GM06990 (cell line): Measurements from ENCODE around the gene TGFBR3.

Experiments used
- DNase-seq: peaks from one replicate; pipeline ENCODE4 v3.0.0-alpha.2; 2011; ENCODE audit not compliant: insufficient read length; ENCODE audit errors: extremely low read depth
- H3K27me3 ChIP-seq: replicated peaks from 2 replicates; pipeline ENCODE4 v1.6.0; 2011; ENCODE audit warnings: low read length; ENCODE audit not compliant: control insufficient read depth, insufficient read depth
- H3K36me3 ChIP-seq: 2 replicates; pipeline ENCODE4 v1.5.1; 2011; ENCODE audit warnings: low read length; ENCODE audit not compliant: control insufficient read depth, insufficient read depth
- H3K4me3 ChIP-seq: replicated peaks from 2 replicates; pipeline ENCODE4 v1.5.1; 2011; ENCODE audit warnings: low read depth, mild to moderate bottlenecking, control low read depth, low read length
- TF ChIP-seq, protein P1 (sequence below): IDR thresholded peaks from 2 replicates; pipeline ENCODE4 v1.5.1; 2011; ENCODE audit warnings: low read length, control low read depth, mild to moderate bottlenecking, inconsistent platforms; ENCODE audit not compliant: insufficient read depth, poor library complexity, severe bottlenecking

TGFBR3 gene

DNA sequence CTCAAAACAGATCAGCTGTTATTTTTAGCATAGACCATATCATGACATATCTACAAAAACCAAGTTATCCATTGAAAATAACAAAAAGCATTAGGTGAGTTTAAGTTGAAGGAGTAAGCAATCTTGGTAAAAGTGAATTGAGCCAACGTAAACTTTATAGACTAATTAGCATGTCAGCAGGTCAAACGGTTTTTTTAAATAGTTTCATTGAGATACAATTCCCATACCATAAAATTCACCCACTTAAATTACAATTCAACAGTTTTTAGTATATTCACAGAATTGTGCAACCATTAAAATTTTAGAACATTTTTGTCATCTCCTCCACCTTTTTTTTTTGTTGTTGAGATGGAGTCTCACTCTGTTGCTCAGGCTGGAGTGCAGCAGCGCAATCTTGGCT lies 92.1 kb downstream of the TGFBR3 start:
- TF ChIP-seq, protein P1, sequence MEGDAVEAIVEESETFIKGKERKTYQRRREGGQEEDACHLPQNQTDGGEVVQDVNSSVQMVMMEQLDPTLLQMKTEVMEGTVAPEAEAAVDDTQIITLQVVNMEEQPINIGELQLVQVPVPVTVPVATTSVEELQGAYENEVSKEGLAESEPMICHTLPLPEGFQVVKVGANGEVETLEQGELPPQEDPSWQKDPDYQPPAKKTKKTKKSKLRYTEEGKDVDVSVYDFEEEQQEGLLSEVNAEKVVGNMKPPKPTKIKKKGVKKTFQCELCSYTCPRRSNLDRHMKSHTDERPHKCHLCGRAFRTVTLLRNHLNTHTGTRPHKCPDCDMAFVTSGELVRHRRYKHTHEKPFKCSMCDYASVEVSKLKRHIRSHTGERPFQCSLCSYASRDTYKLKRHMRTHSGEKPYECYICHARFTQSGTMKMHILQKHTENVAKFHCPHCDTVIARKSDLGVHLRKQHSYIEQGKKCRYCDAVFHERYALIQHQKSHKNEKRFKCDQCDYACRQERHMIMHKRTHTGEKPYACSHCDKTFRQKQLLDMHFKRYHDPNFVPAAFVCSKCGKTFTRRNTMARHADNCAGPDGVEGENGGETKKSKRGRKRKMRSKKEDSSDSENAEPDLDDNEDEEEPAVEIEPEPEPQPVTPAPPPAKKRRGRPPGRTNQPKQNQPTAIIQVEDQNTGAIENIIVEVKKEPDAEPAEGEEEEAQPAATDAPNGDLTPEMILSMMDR, result no peak
- no peak for DNase-seq
- H3K27me3 ChIP-seq, result no peaks in the 10 kb centered on the region
- no peaks in the 10 kb centered on the region for H3K36me3 ChIP-seq
- H3K4me3 ChIP-seq, result no peak overlapping the region

DNA sequence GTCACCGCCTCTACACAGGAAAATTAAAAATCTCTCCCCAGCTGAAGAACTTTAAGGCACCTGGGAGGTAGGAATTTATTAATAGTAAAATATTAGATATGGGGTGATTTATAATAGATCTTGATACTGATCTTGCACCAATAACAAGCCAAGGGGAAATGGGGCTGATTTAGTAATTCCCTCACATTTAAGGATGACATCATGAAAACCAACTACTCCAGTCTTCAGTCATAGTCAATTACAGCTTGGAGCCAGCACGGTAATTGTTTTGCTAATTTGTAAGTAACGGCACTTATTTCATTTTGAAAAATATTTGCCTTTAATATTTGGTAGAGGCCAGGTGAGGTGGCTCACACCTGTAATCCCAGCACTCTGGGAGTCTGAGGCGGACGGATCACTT lies 92.8 kb downstream of the TGFBR3 start:
- TF ChIP-seq, protein P1, result no peak

DNA sequence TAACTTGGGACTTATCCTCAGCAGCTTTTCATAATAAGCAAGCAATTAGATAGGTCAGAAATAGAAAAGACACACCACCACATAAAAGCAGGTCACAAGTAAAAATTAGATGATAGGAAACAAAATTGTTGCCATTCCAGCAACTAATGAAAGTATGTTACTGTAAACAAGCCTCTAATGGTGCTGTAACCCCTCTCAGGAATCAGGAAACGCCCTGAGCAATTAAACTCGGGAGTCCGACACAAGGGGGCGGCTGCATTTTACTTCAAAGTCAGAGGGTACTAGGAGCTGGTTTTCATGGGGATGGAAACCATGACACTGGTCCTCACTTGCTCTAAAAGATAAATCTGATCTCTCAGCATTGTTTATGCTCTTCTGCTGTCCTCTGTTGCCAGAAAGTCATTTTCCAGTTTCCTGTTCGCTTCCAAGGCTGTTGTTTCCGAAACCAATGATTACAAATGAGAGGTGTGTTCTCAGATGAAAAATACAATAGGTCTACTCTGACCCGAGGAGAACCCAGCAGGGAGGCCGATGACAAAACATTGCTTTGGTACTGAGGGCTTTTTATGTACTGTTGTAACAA lies 93.4 kb downstream of the TGFBR3 start:
- H3K4me3 ChIP-seq, result no peak overlapping the region
- DNase-seq, result no peak
- H3K36me3 ChIP-seq, result no peaks in the 10 kb centered on the region
- no peaks in the 10 kb centered on the region for H3K27me3 ChIP-seq
- TF ChIP-seq, protein P1, result no peak

More for the DNA sequence above, 92.8 kb downstream of the TGFBR3 start:
- no peak for DNase-seq
- H3K4me3 ChIP-seq, result no peak overlapping the region
- no peaks in the 10 kb centered on the region for H3K36me3 ChIP-seq
- H3K27me3 ChIP-seq, result no peaks in the 10 kb centered on the region

DNA sequence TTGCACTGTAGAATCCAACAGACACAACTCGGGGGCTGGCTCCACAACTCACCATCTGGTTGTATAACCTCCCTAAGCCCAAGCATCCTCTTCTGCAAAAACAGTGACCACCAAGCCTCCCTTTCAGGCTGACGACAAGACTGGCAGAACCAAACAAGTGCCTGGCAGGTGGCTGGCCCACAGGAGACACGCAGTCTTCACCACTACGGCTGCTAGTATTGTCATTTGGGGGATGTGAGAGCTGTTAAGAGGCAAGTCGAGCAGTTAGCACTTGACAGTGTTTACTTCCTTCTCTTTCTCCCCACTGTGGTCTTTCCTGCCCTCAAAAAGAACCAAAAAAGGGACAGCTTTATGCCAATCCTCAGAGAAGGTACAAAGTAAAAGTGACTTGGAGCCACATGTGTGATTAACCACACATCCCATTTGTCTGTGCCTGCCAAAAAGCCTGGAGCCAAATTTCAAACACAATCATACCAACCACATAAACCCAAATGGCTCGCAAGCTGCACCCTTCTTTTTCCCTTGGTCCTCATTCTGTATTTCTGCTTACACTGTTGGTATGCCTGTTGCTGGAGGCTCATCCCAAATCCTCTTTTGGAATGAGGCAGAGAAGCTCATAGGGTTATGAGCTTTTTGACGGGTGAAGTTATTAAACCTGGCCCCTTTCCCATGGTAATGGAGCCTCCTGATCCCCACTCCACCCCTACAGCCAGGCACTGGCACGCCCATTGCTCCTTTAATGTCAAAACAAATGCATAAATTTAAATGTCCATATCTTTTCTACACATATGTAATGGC lies 94.1 kb downstream of the TGFBR3 start:
- no peak for DNase-seq
- Histone ChIP-seq H3K36me3 (no peaks in the 10 kb centered on the region), H3K4me3 (no peak overlapping the region), H3K27me3 (no peaks in the 10 kb centered on the region)
- TF ChIP-seq, protein P1, result no peak

GRCh38 chr1:91791103-91791502 lies 94.8 kb downstream of the TGFBR3 start:
- DNase-seq, result no peak
- H3K4me3 ChIP-seq, result no peak overlapping the region
- TF ChIP-seq, protein P1, result no peak
- H3K27me3 ChIP-seq, result no peaks in the 10 kb centered on the region
- no peaks in the 10 kb centered on the region for H3K36me3 ChIP-seq
